CD4-positive, alpha-beta T cell treated with Interleukin-10 for 1 hour (primary cell): Measurements from ENCODE around the gene YWHAQ.
A peak's percentile ranks its signal among the peaks of the same experiment; 100 is the strongest.

Source experiments
- DNase-seq: peaks from one replicate; pipeline ENCODE4 v3.0.0-alpha.2; 2020

Gene YWHAQ

DNA sequence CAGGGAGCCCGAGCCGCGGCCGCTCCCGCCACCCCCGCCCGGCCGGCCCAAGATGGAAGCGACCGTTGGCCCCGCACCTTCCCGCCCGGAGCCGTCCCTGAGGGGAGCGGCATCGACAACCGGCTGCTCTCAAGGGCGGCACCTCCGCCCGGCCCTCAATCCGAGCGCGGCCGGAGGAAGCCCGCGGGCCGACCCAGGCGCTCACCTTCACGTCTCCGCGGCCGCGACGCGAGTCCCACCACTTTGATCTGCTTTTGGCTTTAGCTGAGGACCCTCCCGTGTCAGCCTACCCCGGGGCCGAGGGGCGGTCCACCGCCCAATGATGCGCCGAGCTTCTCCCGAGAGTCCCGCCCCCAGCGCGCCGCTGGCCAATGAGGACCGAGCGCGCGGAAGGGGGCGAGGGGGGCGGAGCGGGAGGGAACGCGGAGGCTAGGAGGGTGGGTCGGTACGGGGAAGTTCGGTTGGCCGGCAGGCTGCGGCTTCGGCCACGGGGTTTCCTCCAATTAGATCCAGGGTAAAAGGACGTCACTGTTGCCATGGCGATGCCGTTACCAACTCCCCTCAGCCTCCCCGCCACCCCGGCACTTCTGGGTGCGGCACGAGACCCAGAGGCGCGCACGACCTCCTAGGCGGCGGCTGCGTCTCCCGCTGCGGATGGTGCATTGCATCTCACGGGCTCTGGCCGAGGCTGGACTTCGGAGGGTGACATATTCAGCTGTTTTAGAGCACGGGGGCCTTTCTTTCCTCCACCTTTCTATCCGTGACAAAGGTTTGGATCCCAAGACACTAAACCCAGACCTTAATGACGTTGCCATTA lies at the start of gene YWHAQ:
Gene YWHAQ (minus strand): TSS at position 262 of the 817 bp plus-strand sequence. CDS start 545 bp downstream, outside the sequence.
- DNase-seq, result peak; percentile 98

DNA sequence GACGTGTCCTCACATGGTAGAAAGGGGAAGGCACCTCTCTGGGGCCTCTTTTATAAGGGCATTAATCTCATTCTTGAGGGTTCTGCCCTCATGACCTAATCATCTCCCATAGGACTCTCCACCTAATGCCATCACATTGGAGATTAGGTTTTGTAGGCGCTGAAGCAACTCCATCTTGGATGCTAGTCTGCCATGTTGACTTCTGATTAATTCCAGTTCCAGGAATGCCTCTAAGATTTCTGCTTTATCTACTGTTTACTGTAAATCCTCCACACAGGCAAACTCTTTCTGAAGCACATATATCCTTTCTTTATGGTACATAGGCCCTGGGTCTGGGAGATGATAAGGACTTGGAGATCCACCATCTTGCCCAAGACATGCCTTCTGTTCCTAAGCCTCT lies 49.3 kb upstream of the YWHAQ start:
- DNase-seq, result no peak

DNA sequence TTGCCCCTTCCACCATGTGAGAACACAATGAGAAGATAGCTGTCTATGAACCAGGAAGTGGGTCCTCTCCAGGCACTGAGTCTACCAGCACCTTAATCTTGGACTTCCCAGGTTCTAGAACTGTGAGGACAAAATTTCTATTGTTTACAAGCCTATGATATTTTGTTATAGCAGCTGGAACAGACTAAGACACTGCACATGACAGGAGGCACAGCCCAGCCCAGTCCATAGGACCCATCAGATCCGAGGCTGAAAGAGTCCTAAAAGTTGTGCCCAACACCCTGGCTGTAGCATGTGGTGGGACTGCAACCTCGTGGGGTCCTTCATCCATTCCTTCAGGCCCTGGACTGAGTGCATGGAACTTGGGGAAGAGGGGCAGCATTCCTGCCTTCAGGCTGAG lies 48.4 kb upstream of the YWHAQ start:
- no peak for DNase-seq

GRCh38 chr2:9678544-9678943 lies 47.7 kb upstream of the YWHAQ start:
- no peak for DNase-seq

DNA sequence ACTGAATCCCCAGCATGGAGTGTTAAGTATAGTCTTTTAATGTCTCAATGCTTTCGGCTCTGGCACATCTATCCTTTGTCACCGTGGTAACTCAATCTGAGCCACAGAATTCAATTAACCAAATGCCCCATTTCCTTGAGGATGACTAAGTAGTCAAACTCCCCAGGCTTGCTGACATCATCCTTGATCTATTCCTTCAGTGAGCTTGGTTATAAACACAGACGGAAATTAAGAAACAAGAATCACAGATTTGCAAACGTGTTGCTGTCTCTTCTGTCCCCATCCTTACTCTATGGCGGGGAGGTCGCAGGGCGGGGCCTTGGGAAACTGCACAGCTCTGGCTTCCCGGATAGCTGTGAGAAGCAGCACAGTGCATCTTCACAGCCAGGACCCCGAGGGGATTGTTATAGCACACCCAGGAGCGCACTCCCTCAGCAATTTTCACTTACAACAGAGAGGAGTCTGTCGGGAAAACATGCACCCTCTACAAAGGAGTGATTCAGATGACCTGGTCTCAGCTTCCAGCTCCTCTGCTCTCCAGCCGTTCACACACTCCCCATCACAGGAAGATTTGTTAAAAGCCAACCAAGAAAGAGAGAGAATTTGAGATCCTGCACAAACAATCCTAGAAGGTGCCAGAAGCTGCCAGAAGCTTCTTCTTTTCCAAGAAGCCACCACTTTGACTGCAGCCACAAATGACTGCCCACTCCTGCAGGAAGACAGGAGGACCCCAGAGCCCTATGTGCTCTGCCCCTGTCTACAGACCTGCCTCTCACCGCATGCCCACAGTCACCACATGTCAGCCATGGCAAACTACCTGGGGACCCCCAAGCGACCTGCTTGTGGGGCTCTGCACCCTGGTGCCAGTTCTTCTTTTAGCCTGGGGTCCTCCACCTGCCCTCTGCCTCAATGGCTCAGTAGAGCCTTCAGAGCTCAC lies 44.9 kb upstream of the YWHAQ start:
- no peak for DNase-seq

DNA sequence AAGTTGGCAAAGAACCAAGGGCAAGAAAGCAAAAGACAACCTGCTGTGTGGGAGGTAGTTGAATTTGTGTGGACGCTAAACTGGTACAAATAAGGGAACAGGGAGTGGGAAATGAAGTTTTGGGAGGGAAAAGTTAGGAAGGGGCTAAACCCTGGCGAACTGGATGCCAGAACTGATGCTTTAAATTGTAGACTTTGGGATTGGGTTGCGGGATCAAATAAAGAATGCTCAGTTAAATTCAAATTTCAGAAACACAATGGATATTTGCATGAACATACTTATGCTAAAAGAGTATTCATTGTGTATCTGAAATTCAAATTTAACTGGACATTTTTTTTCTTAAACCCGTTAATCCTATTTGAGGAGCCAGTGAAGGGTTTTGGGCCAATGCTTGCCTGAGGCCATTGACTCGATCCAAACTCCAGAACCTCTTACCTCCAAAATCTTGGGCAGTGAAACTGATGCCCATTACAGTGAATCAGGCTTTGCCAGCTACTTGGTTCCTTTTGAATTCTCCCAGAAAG lies 44.2 kb upstream of the YWHAQ start:
- DNase-seq, result no peak

- DNase-seq, result no peak
Observed at GRCh38 chr2:9673914-9674481, 43.2 kb upstream of the YWHAQ start.

GRCh38 chr2:9668687-9669345 lies 38.0 kb upstream of the YWHAQ start:
- no peak for DNase-seq

DNA sequence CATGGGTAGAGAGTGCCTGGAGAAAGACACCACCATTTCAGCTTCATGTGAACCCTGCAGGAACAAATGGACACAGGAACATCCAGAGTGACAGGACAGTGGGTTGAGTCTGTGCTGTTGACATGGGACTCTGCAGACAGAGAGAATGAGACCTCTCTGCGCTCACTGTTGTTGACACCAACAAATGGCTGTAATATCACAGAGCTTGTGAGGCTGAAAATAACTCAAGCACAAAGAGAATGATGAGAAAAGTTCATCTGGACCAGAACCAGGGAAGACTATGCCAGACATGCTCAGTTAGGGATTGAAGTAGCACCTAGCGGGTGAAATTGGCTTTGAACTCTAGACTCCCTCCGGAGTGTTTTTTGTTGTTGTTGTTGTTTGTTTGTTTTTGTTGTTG lies 37.0 kb upstream of the YWHAQ start:
- no peak for DNase-seq

GRCh38 chr2:9666306-9666705 lies 35.5 kb upstream of the YWHAQ start:
- no peak for DNase-seq

DNA sequence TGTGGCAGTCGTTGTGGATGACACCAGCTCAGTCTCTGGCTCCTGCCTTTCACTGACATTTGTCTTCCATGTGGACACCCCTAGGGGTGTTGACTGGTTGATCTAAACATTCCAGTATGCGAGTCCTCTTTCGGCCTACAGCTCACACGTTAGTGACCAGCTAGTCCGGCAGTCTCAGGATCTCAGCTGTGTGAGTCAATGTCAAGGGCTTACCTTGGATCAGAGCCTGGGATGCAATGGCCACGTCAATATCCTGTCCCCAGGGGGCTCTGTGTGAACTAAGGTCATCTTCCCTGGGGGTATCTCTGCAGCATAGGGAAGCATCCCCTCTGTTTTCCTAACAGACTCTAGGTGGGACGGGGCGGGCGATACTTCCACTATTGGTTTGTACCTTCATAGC lies 35.1 kb upstream of the YWHAQ start:
- no peak for DNase-seq

DNA sequence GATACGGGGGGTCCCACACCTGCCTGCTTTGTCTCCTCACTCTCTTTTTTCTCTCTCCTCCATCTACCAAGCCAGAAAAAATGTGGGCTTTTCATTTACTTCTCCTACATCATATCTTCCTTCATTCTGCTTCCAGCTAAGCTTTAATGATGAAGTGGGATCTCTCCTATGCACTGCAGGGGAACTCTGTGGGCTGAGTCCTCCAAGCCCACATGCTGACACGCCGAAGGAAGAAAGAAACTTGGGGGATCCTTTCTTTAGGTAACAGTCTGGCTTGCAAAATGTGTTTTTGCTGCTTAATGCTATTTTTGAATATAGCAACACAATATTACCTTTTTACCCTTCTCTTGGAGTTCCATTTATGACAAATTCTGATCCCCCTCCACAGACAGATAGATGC lies 33.6 kb upstream of the YWHAQ start:
- DNase-seq, result no peak

DNA sequence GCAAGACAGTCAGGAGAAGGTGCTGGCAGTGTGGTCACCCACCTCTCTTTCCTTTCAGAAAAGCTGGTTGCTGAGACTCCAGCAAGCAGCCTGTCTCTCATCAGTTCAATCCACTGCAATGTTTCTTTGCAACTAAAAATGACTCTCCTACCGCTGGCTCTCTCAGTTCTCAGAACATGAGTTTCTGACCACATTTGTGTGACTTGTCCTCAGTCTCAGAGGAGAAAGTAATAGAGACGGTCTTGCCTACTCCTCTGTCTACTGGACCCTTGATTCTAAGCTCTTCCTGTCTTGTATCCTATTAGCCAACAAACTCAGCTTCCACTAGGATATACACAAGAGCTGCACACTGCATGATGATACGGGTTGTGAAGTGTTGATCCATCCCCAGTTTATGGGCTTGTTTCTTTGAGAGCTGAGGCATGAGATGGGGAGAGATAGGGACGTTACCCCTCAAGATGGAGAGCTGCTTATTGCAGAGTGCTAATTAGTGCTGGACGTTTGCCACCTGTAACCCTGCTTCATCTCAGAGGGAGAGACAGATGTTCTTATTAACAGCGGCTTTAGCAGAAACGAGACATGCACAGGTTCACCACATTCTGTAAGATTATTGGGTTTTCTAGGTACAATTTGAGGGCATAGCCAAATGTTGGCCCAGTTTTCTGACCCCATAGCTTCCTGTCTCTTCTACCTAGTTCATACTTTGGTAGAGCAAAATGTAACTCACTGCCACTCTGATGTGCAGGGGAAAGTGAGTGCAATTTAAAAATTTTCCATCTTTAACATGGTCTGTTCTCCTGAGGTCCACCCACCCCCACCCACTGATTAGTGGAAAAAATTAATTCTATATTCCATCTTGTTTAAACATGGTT lies 32.4 kb upstream of the YWHAQ start:
- no peak for DNase-seq

GRCh38 chr2:9661261-9661660 lies 30.5 kb upstream of the YWHAQ start:
- DNase-seq, result no peak

GRCh38 chr2:9660781-9661180 lies 30.0 kb upstream of the YWHAQ start:
- DNase-seq, result no peak

- no peak for DNase-seq
Observed at GRCh38 chr2:9660154-9660553, 29.4 kb upstream of the YWHAQ start.

DNA sequence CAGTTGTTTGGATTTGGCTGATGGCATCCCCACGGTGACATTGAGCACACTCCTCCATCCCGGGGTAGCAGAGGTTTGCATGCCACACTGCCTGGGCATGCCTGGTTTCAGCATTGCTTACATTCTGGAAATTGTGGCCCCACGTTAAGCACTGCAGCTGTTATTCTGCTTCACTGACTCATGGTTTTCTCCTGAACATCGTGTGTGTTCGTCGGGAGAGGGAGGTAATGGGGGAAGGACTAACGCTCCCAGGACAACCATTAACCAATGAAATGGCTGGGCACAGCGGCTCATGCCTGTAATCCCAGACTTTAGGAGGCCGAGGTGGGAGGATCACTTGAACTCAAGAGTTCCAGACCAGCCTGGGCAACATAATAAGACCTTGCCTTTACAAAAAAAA lies 28.2 kb upstream of the YWHAQ start:
- DNase-seq, result no peak

GRCh38 chr2:9657731-9658130 lies 26.9 kb upstream of the YWHAQ start:
- no peak for DNase-seq

DNA sequence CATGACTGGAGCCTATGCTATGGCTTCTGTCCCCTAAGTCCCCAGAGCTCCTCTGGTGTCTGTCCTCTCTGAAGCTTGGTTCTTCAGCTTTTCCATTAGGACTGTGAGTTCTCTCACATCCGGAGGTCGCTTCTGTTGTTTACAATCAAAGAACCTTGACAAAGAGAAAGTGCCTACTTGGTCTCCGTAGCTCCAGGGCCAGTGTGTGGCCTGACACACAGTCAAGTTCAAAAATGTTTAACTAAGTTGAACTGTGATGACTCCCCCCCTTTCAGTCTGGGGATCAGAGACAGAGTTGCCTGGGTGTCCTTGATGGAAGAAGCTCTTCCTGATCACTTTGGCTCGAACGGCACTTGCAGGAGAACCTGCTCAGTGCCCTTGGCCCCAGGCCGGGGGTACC lies 26.3 kb upstream of the YWHAQ start:
- DNase-seq, result no peak

DNA sequence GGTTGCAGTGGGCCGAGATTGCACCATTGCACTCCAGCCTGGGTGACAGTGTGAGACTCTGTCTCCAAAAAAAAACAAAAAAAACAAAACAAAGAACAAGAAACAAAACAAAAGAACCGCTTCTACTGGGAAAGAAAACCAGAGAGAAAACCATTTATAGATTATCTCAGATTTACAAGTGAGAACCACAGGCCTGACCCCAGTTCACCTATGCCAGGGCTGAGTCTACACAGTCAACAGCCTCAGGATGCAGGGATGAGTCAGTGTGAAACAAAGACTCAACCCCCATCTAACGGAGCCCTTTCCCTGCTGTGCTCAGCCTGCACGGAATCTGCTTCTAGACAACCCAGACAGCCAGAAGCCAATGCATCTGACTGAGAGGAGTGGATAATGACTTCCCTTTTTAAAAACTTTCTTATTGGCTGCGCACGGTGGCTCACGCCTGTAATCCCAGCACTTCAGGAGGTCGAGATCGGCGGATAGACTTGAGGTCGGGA lies 25.5 kb upstream of the YWHAQ start:
- peak; percentile 68 for DNase-seq

DNA sequence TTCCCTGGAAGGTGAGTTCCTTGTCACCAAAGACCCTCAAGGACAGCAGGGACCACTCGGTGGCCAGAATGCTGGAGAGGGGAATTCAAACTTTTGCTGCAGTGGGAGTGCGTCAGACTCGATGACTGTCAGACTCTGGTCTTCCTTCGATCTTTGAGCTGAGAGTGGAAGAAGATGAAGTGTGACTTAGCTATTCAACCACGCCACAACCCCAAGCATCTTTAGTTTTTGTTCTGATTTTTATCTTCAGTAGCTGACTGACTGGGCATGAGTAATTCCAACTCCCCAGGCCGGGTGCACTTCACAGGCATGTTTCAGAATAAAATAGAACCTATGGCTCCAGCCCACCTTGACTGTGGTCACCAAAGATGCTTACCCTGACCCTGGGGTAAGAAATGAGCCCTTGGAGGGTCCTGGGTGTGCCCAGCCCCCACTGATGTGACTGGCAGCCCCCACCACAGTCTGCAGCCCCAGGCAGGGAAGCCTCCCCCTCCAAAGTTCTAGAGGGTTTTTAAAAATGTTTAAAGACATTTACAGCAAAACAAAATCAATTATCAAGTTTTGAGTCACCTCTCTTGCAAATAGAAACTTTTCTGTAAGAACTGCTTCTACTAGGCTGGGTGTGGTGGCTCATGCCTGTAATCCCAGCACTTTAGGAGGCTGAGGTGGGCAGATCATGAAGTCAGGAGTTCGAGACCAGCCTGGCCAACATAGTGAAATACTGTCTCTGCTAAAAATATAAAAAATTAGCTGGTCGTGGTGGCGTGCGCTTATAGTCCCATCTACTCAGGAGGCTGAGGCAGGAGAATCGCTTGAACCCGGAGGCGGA lies 24.9 kb upstream of the YWHAQ start:
- DNase-seq, result peak; percentile 19
